ENCODE measurements around the gene CMA1.

Gene CMA1

DNA sequence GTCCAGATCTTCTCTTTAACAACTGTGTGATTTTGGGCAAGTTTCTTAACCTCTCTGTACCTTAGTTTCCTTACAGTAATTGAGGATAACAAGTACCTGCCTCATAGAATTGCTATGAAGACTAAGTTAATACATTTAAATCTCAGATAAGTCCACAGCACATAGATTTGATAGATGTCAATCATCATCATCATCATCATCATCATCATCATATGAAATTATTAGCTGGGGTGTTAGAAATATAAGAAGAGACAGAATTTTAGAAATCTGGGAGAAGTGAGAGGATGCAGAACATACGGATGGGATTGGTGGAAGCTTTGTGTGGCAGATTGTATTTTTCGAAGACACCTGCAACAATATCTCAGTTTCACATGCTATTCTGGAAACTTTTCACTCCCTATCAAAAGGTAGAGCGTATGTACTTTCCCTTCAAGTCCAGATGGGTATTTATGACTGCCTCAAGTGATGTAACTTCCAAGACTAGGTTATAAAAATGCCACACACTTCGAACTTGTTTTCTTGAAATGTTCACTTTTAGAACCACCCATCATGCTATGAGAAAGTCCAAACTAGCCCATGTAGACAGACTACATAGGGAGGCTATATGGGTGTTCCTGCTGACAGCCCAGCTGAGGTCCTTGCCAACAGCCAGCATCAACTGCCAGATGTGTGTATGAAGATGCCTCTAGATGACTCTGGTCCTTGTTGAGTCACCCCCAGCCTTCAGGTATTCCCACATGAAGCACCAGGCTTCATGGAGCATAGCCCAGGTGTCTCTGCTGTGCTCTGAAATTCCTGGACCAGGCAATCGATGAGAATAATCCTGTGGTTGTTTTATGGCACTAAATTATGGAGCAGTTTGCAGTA is 44.8 kb downstream of the CMA1 start:
- no peak overlapping the region for H3K4me3 ChIP-seq (ENCODE audit: low read length)
- no peak for DNase-seq (ENCODE audit: low read depth)
- no peak for TF ChIP-seq CTCF (conservative IDR thresholded peaks at IDR 0.05; ENCODE audit: low read length)

- H3K4me3 ChIP-seq (ENCODE audit: low read length), result no peak overlapping the region
- no peak for TF ChIP-seq CTCF (conservative IDR thresholded peaks at IDR 0.05; ENCODE audit: low read length)
- no peak for DNase-seq (ENCODE audit: low read depth)
Measured at GRCh38 chr14:24461336-24461735, 46.7 kb downstream of the CMA1 start.

- DNase-seq (ENCODE audit: low read depth), result no peak
- no peak overlapping the region for H3K4me3 ChIP-seq (ENCODE audit: low read length)
- TF ChIP-seq CTCF (conservative IDR thresholded peaks at IDR 0.05; ENCODE audit: low read length), result no peak
Measured at GRCh38 chr14:24459331-24459730, 48.7 kb downstream of the CMA1 start.

DNA sequence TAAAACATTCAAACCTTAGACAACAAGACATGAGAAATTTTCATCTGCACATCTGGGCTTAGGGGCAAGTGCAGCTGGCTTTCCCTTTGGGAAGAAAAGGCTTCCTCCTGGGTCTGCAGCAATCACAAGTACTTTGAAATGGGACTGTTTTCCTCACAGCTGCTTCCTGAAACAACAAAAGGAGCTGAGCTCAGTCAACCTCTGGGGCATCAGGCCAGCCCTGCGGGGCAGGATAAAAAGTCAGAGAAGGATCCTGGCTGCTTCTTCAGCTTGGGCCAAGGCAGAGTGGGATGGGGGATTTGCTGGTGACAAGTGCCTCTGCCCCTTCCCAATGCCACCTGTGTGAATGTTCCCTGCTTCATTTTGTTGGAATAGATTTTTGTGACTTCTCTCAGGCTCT is 49.3 kb downstream of the CMA1 start:
- no peak for DNase-seq (ENCODE audit: low read depth)
- H3K4me3 ChIP-seq (ENCODE audit: low read length), result no peak overlapping the region
- no peak for TF ChIP-seq CTCF (conservative IDR thresholded peaks at IDR 0.05; ENCODE audit: low read length)

DNA sequence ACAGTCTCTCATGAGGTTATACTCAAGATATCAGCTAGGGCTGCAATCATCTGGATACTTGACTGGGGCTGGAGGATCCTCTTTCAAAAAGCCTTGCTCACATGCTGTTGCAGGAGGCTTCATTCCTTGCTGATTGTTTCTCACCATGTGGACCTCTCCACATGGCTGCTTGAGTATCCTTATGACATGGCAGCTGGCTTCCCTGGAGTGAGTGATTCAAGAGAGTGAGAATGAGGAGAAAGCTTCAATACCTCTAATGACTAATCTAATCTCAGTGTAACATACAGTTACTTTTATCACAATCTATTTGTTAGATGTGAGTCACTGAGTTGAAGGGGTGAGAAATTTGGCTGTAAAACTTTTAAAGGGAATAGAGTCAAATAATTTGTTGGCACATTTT is 51.1 kb downstream of the CMA1 start:
- no peak for DNase-seq (ENCODE audit: low read depth)
- no peak overlapping the region for H3K4me3 ChIP-seq (ENCODE audit: low read length)
- no peak for TF ChIP-seq CTCF (conservative IDR thresholded peaks at IDR 0.05; ENCODE audit: low read length)
